ENCODE data around the gene CCSER1. TPM values are rescaled to one million over a fixed set of nuclear protein-coding genes. Genes with fewer than 3 reads are reported as not detected.
"Not testable (repeated sequence)": the region's sequence is repeated elsewhere in the genome, so short reads cannot be mapped to it uniquely, and the experiment has no call there.

CCSER1 gene
- total and polyA plus RNA-seq, 7 donors = 0.06 to 2.5 (median 0.30) TPM

DNA sequence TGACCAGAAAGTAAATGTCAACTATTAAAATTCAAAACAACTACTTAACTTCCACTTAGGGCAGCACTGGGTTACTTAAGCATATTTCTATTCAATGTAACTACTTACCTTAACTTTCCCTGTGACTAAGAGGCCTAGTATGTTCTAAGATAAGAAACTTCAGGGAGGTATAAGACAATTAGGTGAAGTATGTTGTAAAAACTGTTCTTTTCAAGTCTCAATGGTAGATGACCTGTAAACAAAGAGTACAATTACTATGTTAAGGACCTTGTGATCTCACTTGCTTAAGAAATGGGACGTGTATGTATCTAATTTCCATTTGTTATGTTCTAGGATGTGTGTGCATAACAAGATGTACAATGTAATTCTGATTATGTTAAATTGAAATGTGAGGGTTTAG is 960.5 kb downstream of the CCSER1 start:
- WGBS, 3 donors = 73 to 82% (median 79%) methylated on average over 1 of the region's 1 CpG
- H3K36me3 ChIP-seq (ENCODE audit: insufficient read depth in 1 of 2, low read depth in 1 of 2) = no peaks in the 10 kb centered on the region
- TF ChIP-seq, protein P1, sequence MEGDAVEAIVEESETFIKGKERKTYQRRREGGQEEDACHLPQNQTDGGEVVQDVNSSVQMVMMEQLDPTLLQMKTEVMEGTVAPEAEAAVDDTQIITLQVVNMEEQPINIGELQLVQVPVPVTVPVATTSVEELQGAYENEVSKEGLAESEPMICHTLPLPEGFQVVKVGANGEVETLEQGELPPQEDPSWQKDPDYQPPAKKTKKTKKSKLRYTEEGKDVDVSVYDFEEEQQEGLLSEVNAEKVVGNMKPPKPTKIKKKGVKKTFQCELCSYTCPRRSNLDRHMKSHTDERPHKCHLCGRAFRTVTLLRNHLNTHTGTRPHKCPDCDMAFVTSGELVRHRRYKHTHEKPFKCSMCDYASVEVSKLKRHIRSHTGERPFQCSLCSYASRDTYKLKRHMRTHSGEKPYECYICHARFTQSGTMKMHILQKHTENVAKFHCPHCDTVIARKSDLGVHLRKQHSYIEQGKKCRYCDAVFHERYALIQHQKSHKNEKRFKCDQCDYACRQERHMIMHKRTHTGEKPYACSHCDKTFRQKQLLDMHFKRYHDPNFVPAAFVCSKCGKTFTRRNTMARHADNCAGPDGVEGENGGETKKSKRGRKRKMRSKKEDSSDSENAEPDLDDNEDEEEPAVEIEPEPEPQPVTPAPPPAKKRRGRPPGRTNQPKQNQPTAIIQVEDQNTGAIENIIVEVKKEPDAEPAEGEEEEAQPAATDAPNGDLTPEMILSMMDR (IDR thresholded peaks at IDR 0.05) = no peak
- no peak overlapping the region for H3K4me3 ChIP-seq
- no peak overlapping the region for H3K27ac ChIP-seq
- H3K4me1 ChIP-seq = no peaks in the 10 kb centered on the region
- DNase-seq = no peak
- H3K27me3 ChIP-seq (ENCODE audit: insufficient read depth in 3 of 3, low read length in 2 of 3) = no peaks in the 10 kb centered on the region
- H3K9me3 ChIP-seq = no peaks in the 10 kb centered on the region
- intact Hi-C loops (cut with DNase I) = no loop called here
- no peak for ATAC-seq

DNA sequence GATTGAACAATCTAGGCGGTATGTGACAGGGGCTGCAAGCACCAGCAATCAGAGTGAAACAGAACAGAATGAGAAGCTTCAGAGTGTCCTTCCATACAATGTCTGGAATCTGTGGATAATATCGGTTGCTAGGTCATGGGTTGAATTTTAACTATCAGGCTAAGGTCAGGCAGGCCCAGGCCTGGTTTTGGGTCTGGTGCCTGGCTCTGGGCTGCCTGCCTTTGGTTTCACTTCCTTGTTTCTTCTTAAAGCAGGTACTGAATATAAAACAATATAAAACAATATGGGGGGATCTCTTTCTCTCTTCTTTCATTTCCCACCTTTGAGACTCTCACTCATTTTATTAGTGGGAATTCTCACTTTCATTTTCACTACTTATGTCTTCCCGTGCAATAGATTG is 962.0 kb downstream of the CCSER1 start:
- 79 to 88% (median 82%) methylated on average over 3 of the region's 3 CpGs for WGBS, 3 donors
- no peaks in the 10 kb centered on the region for H3K9me3 ChIP-seq
- ATAC-seq (no peak), DNase-seq (no peak)
- no peak overlapping the region for H3K27ac ChIP-seq
- no peaks in the 10 kb centered on the region for H3K4me1 ChIP-seq
- H3K4me3 ChIP-seq = no peak overlapping the region
- intact Hi-C loops (cut with DNase I) = no loop called here
- H3K36me3 ChIP-seq (ENCODE audit: insufficient read depth in 1 of 2, low read depth in 1 of 2) = no peaks in the 10 kb centered on the region
- H3K27me3 ChIP-seq (ENCODE audit: insufficient read depth in 3 of 3, low read length in 2 of 3) = no peaks in the 10 kb centered on the region
- TF ChIP-seq, protein P1 (IDR thresholded peaks at IDR 0.05) = no peak

DNA sequence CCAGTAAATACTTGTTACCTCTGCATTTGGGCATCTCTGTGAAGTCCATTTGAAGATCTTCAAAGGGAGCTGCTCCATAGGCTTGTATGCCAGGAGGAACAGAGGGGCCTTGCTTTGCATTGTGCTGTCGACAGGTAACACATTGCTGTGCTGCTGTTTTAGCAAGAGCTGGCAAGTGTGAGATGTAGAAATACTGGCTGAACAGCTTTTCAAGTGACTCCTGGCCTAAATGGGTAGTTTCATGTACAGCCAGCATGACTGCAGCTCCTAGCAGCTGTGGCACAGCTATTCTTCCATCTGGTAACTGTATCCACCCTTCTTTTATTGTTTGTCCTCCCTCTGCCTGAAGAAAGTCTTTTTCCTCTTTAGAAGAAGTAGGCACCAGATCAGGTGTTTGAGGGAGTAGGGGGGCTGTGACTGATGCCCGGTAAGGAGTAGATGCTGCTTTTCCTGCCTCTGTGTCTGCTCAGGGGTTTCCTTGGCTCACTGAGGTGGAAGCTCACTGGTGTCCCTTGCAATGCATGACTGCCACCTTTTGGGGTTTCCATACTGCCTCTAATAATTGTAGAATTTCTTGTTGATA is 965.3 kb downstream of the CCSER1 start:
- ATAC-seq = no peak
- DNase-seq = no peak
- intact Hi-C loops (cut with DNase I) = no loop called here
- no peaks in the 10 kb centered on the region for H3K27me3 ChIP-seq (ENCODE audit: insufficient read depth in 3 of 3, low read length in 2 of 3)
- no peaks in the 10 kb centered on the region for H3K36me3 ChIP-seq (ENCODE audit: insufficient read depth in 1 of 2, low read depth in 1 of 2)
- WGBS, 3 donors = 56 to 68% (median 61%) methylated on average over 2 of the region's 2 CpGs
- H3K27ac ChIP-seq = no peak overlapping the region
- no peak overlapping the region for H3K4me3 ChIP-seq
- H3K4me1 ChIP-seq = no peaks in the 10 kb centered on the region
- no peaks in the 10 kb centered on the region for H3K9me3 ChIP-seq
- TF ChIP-seq, protein P1 (IDR thresholded peaks at IDR 0.05) = no peak

DNA sequence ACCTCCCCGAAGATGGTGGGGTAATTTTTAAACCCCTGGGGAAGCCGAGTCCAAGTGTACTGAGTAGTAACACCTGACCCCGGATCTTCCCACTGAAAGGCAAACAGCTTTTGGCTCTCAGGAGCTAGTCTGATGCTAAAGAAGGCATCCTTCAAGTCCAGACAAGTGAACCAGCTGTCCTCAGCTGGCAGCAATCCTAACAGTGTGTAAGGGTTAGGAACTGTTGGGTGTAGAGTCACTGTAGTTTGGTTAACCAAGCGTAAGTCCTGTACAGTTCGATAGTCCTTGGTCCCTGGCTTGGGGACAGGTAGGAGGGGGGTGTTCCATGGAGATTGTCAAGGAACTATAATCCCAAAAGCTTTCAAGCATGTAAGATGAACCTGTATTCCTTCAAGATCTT is 967.0 kb downstream of the CCSER1 start:
- H3K4me1 ChIP-seq; ATAC-seq; intact Hi-C loops (cut with DNase I); H3K27me3 ChIP-seq (ENCODE audit: insufficient read depth in 3 of 3, low read length in 2 of 3); H3K4me3 ChIP-seq; H3K9me3 ChIP-seq; H3K36me3 ChIP-seq (ENCODE audit: insufficient read depth in 1 of 2, low read depth in 1 of 2); DNase-seq; H3K27ac ChIP-seq: not testable (repeated sequence)
- WGBS, 3 donors = 78 to 85% (median 81%) methylated on average over 5 of the region's 5 CpGs

DNA sequence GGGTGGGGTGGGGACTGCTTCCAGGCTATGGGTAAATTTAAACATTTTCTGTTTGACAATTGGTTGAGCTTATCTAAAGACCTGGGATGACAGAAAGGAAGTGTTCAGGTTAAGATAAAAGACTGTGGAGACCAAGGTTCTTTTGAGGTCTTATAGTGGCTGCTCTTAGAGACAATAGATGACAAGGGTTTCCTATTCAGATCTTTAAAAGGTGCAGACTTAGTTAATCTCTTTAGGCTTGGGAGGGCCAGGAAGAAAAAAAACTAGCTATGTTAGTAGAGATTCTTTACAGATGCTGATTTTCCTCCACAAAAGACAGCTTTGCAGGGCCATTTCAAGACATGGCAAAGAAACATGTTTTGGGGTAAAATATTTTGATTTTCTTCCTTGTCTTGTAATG is 972.5 kb downstream of the CCSER1 start:
- intact Hi-C loops (cut with DNase I) = no loop called here
- no peak overlapping the region for H3K27ac ChIP-seq
- ATAC-seq (no peak), DNase-seq (no peak)
- TF ChIP-seq, protein P1 (IDR thresholded peaks at IDR 0.05) = no peak
- no peaks in the 10 kb centered on the region for H3K9me3 ChIP-seq
- no peaks in the 10 kb centered on the region for H3K36me3 ChIP-seq (ENCODE audit: insufficient read depth in 1 of 2, low read depth in 1 of 2)
- no peaks in the 10 kb centered on the region for H3K4me1 ChIP-seq
- no peaks in the 10 kb centered on the region for H3K27me3 ChIP-seq (ENCODE audit: insufficient read depth in 3 of 3, low read length in 2 of 3)
- no peak overlapping the region for H3K4me3 ChIP-seq
